ENCODE measurements around the gene MORN4.
A peak's percentile ranks its signal among the peaks of the same experiment; 100 is the strongest.
"Not testable (repeated sequence)": the region's sequence is repeated elsewhere in the genome, so short reads cannot be mapped to it uniquely, and the experiment has no call there.

The MORN4 gene

GRCh38 chr10:97632949-97633884, at the start of gene MORN4:
MORN4 (minus strand) TSS chr10:97633500; CDS start chr10:97619653, 13,847 bp downstream.
- peak; percentile 34 to 97 (median 90) for DNase-seq

DNA sequence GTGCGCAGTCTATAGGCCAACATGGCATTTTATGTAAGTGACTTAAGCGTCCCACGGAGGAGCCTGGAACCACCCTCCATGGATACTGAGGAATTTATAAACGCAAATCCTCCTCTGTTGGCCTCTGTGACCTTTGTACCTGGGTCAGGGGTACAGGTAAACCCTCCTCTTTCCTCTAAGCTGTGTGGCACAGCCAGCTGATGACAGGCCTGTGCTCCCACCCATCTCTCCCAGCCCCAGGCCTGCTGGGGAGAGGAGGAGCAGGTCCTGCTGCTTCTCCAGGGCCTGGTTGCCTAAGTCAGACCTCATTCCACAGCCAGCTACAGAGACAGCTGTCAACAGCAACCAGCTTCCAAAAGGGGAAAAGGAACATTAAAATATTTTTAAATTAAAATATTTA, 48.7 kb upstream of the MORN4 start:
- no peak for DNase-seq

DNA sequence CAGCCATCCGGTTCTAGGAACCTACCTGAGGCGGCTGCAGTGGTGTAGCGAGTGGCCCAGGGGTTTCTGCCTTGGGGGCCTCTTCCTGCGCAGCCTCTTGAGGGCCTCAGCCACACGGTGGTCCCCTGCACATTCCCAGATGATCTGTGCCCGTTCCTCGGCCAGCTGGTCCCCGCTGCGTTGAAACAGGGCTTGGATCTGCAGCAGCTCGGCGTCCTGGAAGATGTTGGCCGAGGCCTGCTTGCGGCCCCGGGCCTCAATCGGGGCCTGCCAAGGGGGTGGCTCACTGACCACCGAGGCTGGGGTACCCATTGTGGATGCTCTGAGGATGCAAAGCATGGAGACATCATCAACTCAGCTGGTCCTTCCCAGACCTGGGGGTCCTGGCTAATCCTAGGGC, 46.3 kb upstream of the MORN4 start:
- DNase-seq, result no peak

DNA sequence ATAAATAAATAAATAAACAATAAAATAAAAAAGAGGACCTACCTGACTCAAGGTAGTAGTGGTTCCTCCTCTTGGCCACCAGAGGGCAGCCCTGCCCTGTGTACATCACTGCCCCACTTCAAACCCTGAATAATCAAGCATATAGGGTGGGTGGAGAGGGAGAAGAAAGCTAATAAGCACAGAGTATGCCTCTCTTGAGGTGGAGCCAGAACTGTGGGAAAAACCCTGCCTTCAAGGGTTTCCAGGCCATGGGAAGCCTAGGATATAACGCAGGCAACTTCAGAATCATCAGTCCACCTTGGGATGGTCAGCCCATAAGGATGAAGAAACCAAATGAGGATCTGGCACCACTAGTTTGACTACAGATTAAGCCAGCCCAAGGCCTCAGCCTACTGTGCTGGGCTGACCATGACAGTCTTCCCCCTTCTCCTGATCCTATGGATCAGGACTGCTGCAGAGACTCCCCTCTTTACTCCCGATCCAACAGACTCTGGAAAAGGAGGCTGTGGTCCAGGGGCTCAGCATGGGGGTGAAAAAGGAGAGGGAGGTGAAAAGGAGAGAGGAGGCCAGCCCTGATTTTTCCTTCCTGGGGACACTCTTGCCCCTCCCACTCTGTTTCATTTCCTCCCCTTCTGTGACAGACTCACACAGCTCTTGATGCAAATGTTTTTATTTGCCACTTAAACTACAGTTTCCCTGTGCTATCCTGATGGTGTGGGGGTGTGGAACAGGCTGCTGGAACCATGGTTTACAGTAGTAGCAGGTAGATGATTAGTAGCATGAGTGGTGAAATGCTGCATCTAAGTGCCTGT, 43.7 kb upstream of the MORN4 start:
- peak in 7 of 51 donors; percentile 8 to 41 (median 23) for DNase-seq

DNA sequence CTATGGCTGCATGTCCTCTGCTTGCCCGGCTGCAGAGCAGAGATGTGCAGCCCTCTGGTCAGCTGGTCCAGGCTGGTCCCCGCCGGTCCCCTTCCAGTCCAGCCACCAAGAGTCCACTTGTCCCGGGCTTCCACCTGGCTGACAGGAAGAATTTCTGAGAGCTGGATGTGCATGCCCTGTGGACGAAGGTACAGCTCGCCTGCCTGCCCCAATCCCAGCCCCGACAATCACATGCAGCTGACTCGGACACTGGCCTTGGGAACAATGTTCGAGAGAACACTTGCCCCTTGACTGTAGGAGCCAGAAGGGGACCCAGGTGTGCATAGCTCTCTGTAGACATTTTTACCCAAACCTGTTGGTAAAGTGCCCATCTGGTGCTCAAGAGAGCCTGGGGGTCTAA, 41.9 kb upstream of the MORN4 start:
- no peak for DNase-seq

DNA sequence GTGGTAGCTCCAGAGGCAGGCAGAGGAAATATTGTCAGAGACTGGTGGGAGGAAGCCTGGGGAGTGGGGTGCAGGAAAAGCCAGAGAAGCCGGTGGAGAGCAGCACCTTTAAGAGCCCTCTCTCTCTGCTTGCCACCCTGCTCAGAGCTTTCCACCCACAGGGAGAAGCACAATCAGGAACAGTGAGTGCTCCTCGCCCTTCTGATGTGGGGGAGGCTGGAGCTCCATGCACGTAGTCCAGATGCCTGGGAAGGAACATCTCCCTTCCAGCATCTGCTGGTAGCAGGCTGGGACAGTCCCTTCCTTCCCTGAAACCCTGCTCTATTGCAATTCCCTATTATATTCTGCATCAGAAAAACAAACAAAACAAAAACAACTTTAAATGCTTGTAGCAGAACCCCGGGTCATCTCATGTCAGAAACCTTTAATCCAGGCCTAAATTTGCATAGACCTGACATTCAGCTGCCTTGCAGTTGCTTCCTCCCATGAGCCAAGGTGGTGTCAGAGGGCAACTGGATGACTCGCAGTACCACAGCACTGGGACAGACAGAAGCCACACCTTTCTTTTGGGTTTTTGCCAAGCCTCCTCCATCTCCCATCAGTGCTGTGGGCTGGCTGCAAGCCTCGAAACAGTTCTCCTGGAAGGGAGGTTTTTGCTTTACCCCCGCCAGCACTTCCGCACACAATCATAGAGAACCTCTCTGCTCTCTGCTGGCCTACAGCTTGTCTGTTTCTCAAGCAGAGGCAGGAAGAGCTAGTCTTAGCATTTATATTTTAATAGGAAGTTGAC, 40.6 kb upstream of the MORN4 start:
- DNase-seq, result peak in 4 of 51 donors; percentile 13 to 76 (median 37)

DNA sequence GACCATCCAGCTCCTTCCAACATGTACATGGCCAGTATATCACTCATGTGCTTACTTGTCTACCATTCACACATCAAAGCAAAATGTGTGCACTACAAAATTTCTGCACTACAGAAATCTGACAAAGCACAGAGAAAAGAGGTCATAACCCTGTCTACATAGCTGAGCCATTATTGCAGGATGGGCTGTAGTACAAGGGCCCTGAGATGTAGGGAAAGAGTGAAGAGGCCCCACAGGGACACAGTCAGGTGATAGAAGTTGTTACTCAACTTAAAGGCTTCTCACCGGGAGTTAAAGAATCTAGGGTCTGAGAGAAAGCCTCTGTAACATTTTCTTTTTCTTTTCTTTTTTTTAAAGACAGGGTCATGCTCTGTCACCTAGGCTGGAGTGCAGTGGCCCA, 36.3 kb upstream of the MORN4 start:
- no peak for DNase-seq

GRCh38 chr10:97667463-97667862, 34.2 kb upstream of the MORN4 start:
- no peak for DNase-seq

GRCh38 chr10:97666992-97667391, 33.7 kb upstream of the MORN4 start:
- no peak for DNase-seq

DNA sequence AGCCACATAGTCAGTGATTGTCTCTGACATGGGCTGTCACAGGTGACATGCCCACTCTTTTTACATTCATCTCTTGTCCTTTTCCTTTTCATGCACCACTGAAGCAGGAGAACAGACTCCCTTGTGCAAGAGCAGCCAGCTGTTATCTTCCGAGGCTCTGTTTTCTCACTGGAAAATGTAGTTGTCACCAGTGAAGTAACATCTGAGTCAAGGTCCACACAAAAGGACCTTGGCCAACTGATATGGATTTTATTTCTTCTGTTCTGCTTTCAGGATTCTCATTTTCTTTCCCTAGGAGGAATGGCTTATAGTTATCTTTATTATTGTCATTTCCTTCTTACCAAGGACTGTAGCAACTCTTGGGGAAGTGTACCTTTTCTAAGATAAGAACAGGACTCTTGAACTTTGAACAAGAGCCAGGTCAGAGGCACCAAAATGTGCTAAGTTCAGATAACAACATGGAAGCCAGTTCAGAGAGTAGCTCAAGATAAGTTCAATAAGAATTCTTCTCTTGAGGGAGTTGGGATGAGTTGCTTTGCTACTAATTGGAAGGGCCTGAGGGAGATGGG, 31.1 kb upstream of the MORN4 start:
- DNase-seq, result no peak

DNA sequence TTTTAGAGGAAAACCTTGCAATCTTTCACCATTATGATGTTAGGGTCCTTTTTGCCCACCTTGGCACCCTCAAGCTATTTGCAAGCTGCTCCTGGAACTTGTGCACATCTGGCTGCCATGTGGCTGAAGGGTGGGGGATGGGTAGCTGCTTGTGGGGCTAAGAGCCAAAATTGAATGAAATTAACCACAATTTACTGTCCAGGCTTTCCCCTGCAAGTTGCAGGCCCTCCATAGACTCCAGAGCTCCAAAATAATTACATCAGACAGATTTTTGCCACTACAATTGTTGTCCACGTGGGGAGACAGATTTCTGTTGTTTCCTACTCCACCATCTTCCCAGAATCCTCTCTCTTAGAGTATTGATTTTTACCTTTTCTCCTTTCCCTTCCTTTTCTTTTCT, 26.3 kb upstream of the MORN4 start:
- no peak for DNase-seq

DNA sequence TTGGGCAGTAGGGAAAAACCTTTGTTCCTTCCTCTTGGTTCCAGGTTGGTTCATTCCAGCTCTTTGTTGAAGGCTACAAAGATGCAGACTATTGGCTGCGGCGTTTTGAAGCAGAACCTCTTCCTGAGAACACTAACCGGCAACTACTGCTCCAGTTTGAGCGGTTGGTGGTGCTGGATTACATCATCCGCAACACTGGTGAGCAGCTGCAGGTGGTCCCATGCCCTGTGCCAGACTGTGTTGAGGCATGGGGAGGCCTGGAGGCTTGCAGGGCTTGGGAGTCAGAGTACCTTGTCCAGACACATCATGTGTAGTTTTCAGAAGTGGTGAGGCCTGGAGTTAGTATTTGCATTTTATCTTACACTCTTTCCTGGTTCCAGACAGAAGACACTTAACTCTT, 23.5 kb upstream of the MORN4 start:
- no peak for DNase-seq

- no peak for DNase-seq
These were observed 18.5 kb upstream of the MORN4 start for GRCh38 chr10:97651773-97652172.

GRCh38 chr10:97650726-97651125, 17.4 kb upstream of the MORN4 start:
- DNase-seq, result no peak

DNA sequence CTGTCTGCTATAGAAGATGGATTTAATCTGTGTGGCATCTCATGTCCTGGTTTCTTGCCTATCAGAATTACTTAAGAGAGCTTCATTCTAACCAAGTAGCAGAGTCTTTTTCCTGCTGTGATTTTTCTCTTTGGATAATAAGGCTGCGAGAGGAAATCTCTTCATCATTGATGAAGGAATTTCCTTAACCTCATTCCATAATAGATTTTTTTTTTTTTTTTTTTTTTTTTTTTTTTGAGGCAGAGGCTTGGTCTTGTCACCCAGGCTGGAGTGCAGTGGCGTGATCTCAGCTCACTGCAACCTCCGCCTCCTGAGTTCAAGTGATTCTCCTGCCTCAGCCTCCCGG, 16.1 kb upstream of the MORN4 start:
- DNase-seq, result not testable (repeated sequence)

GRCh38 chr10:97648562-97649404, 15.5 kb upstream of the MORN4 start:
- peak in 2 of 51 donors; percentile 1 to 10 for DNase-seq

- DNase-seq, result no peak
These were observed 14.3 kb upstream of the MORN4 start for GRCh38 chr10:97647556-97647955.

DNA sequence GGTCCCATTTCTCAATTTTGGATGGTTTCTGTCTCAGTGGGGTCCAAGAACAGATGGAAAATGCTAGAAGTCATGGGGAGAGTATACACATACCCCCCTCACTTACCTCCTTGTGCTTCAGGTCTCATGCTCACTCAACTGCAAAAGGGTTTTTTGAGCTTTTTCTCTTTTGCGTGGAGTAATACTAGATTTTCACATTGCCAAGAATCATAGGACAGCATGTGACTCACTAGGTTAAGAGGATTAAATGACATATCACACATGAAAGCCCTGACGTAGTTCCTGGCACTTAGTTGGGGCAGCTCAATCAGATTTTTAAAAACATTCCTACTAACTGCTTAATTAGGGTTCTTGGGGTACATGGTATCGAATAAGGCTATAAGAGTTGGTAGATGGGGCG, 11.6 kb upstream of the MORN4 start:
- DNase-seq, result no peak

DNA sequence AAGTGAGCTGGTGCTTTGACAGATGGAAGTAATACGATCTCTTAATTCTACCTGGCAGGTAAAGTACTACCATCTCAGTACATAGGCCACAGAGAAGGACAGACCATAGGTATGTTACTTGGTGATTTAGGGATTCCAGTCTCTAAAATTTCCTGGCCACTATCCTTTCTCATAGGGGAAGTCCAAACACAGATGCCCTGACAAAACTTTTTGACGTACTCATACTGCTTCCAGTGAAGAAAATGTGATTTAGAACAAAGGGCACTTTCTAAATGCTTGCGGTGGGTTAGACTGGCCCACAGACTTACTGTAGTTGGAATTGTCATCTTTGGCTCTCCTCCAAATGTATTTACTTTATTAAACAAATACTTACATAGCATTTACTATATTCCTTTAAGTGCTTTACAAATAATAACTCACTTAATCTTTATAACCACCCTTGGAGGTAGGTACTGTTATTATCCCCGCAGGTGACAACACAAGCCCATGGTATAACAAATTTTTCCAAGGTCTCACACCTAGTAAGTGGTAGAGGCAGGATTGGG, 10.2 kb upstream of the MORN4 start:
- no peak for DNase-seq

Data from hypothalamus (tissue), 51 donors.